Measurements from ENCODE around the gene SYT5. TPM values are rescaled to one million over a fixed set of nuclear protein-coding genes. Genes with fewer than 3 reads are reported as not detected.

The SYT5 gene
- total and polyA plus RNA-seq, 10 of the 15 experiments (the other 5 are each of a cell fraction or from before 2014, with no cell fraction given), result 0.04 to 0.79 (median 0.26) TPM; not detected in 7

- TF ChIP-seq, protein P1, sequence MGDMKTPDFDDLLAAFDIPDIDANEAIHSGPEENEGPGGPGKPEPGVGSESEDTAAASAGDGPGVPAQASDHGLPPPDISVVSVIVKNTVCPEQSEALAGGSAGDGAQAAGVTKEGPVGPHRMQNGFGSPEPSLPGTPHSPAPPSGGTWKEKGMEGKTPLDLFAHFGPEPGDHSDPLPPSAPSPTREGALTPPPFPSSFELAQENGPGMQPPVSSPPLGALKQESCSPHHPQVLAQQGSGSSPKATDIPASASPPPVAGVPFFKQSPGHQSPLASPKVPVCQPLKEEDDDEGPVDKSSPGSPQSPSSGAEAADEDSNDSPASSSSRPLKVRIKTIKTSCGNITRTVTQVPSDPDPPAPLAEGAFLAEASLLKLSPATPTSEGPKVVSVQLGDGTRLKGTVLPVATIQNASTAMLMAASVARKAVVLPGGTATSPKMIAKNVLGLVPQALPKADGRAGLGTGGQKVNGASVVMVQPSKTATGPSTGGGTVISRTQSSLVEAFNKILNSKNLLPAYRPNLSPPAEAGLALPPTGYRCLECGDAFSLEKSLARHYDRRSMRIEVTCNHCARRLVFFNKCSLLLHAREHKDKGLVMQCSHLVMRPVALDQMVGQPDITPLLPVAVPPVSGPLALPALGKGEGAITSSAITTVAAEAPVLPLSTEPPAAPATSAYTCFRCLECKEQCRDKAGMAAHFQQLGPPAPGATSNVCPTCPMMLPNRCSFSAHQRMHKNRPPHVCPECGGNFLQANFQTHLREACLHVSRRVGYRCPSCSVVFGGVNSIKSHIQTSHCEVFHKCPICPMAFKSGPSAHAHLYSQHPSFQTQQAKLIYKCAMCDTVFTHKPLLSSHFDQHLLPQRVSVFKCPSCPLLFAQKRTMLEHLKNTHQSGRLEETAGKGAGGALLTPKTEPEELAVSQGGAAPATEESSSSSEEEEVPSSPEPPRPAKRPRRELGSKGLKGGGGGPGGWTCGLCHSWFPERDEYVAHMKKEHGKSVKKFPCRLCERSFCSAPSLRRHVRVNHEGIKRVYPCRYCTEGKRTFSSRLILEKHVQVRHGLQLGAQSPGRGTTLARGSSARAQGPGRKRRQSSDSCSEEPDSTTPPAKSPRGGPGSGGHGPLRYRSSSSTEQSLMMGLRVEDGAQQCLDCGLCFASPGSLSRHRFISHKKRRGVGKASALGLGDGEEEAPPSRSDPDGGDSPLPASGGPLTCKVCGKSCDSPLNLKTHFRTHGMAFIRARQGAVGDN (IDR thresholded peaks at IDR 0.05), result no peak
- TF ChIP-seq, protein P2, sequence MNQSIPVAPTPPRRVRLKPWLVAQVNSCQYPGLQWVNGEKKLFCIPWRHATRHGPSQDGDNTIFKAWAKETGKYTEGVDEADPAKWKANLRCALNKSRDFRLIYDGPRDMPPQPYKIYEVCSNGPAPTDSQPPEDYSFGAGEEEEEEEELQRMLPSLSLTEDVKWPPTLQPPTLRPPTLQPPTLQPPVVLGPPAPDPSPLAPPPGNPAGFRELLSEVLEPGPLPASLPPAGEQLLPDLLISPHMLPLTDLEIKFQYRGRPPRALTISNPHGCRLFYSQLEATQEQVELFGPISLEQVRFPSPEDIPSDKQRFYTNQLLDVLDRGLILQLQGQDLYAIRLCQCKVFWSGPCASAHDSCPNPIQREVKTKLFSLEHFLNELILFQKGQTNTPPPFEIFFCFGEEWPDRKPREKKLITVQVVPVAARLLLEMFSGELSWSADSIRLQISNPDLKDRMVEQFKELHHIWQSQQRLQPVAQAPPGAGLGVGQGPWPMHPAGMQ (IDR thresholded peaks at IDR 0.05; ENCODE audit: borderline replicate concordance), result no peak
- TF ChIP-seq E4F1 (IDR thresholded peaks at IDR 0.05; ENCODE audit: borderline replicate concordance, partially characterized antibody), result no peak
- no peak for TF ChIP-seq ESRRA (IDR thresholded peaks at IDR 0.05; ENCODE audit: low read length)
- no peak for TF ChIP-seq HDGF (IDR thresholded peaks at IDR 0.05)
- no peak for TF ChIP-seq SIX5 (IDR thresholded peaks at IDR 0.05; ENCODE audit: low read depth, low read length, severe bottlenecking)
- no peak for TF ChIP-seq ETV6 (conservative IDR thresholded peaks at IDR 0.05 in 1 of 2, IDR thresholded peaks at IDR 0.05 in 1 of 2; ENCODE audit: borderline replicate concordance in 1 of 2, low read depth in 1 of 2)
Observed at GRCh38 chr19:55146705-55147273, 33.3 kb downstream of the SYT5 start (continued).
